Neural cell (in vitro differentiated cells): Measurements from ENCODE around the gene CCDC149. TPM values are rescaled to one million over a fixed set of nuclear protein-coding genes. Genes with fewer than 3 reads are reported as not detected.

ENCODE experiments used
- H2AFZ ChIP-seq: fragments of 200-600, 300-800 bp; sonication (generic), shearing (Covaris generic); 2 replicates; pipeline ENCODE4 v1.6.0; 2014; ENCODE audit warnings: low read depth, mild to moderate bottlenecking, antibody characterized with exemption, low read length, moderate library complexity
- H3F3A ChIP-seq: fragments of 200-600 bp; shearing (Covaris generic); 2 replicates; pipeline ENCODE4 v1.6.1; 2016; ENCODE audit warnings: mild to moderate bottlenecking, moderate library complexity, mixed read lengths, antibody characterized with exemption, low read length; ENCODE audit not compliant: insufficient read depth, poor library complexity, severe bottlenecking
- H3K27ac ChIP-seq: fragments of 200-600, 300-800 bp; sonication (generic), shearing (Covaris generic); 2 replicates; pipeline ENCODE4 v1.5.1; 2014; ENCODE audit warnings: mild to moderate bottlenecking, low read length, moderate library complexity
- H3K27me3 ChIP-seq: fragments of 300-800, 200-600 bp; sonication (generic), shearing (Covaris generic); 2 replicates; pipeline ENCODE4 v1.6.0; 2014; ENCODE audit warnings: mild to moderate bottlenecking, low read depth, low read length, moderate library complexity; ENCODE audit not compliant: insufficient read depth
- H3K36me3 ChIP-seq: fragments of 300-800, 200-600 bp; sonication (generic), shearing (Covaris generic); 2 replicates; pipeline ENCODE4 v1.5.1; 2014; ENCODE audit warnings: mild to moderate bottlenecking, antibody characterized with exemption, low read length, moderate library complexity; ENCODE audit not compliant: insufficient read depth
- H3K4me2 ChIP-seq: fragments of 300-800, 200-600 bp; sonication (generic), shearing (Covaris generic); 2 replicates; pipeline ENCODE4 v1.6.0; 2014; ENCODE audit warnings: mild to moderate bottlenecking, low read length
- H3K4me3 ChIP-seq: fragments of 300-800, 200-600 bp; sonication (generic), shearing (Covaris generic); 2 replicates; pipeline ENCODE4 v1.5.1; 2014; ENCODE audit warnings: mild to moderate bottlenecking, low read length, moderate library complexity
- H3K79me2 ChIP-seq: fragments of 200-600 bp; shearing (Covaris generic); replicated peaks from 2 replicates; pipeline ENCODE4 v1.6.0; 2014; ENCODE audit warnings: mild to moderate bottlenecking, low read length, moderate library complexity; ENCODE audit not compliant: insufficient read depth
- H3K9ac ChIP-seq: fragments of 300-800, 200-600 bp; sonication (generic), shearing (Covaris generic); 2 replicates; pipeline ENCODE4 v1.6.1; 2016; ENCODE audit warnings: mild to moderate bottlenecking, low read length, mixed read lengths
- H3K9me2 ChIP-seq: fragments of 200-600 bp; shearing (Covaris generic); 2 replicates; pipeline ENCODE4 v1.6.1; 2016; ENCODE audit warnings: mild to moderate bottlenecking, low read length, mixed read lengths; ENCODE audit not compliant: insufficient read depth
- H3K9me3 ChIP-seq: fragments of 200-600, 300-800 bp; sonication (generic), shearing (Covaris generic); 2 replicates; pipeline ENCODE4 v1.6.1; 2016; ENCODE audit warnings: mild to moderate bottlenecking, mixed run types, low read length, moderate library complexity, mixed read lengths
- H4K20me1 ChIP-seq: fragments of 200-600 bp; shearing (Covaris generic); 2 replicates; pipeline ENCODE4 v1.6.1; 2016; ENCODE audit warnings: mild to moderate bottlenecking, mixed run types; ENCODE audit not compliant: insufficient read depth
- CTCF ChIP-seq: fragments of 450-650 bp; IDR thresholded peaks from 2 replicates; pipeline ENCODE4 v1.5.1; 2014; ENCODE audit warnings: antibody characterized with exemption, mild to moderate bottlenecking, moderate library complexity; ENCODE audit not compliant: poor library complexity, severe bottlenecking
- EP300 ChIP-seq: fragments of 450-650 bp; conservative IDR thresholded peaks from 2 replicates; pipeline ENCODE4 v1.6.1; 2014; ENCODE audit warnings: antibody characterized with exemption, mild to moderate bottlenecking, moderate library complexity; ENCODE audit not compliant: poor library complexity, severe bottlenecking
- EZH2 ChIP-seq: fragments of 200-600, 300-800 bp; shearing (Covaris generic), sonication (generic); IDR thresholded peaks from 2 replicates; pipeline ENCODE4 v1.6.1; 2014; ENCODE audit warnings: antibody characterized with exemption, low read length, borderline replicate concordance, mild to moderate bottlenecking; ENCODE audit not compliant: insufficient read depth, poor library complexity, severe bottlenecking
- MXI1 ChIP-seq: fragments of 450-650 bp; conservative IDR thresholded peaks from 2 replicates; pipeline ENCODE4 v1.6.1; 2014; ENCODE audit warnings: antibody characterized with exemption, mild to moderate bottlenecking; ENCODE audit not compliant: poor library complexity, severe bottlenecking
- POLR2AphosphoS5 ChIP-seq: IDR thresholded peaks from 2 replicates; pipeline ENCODE4 v1.6.1; 2012
- RAD21 ChIP-seq: fragments of 450-650 bp; conservative IDR thresholded peaks from 2 replicates; pipeline ENCODE4 v1.6.1; 2014; ENCODE audit warnings: antibody characterized with exemption, mild to moderate bottlenecking, moderate library complexity
- REST ChIP-seq: IDR thresholded peaks from 2 replicates; pipeline ENCODE4 v1.6.1; 2012; ENCODE audit warnings: borderline replicate concordance
- SMC3 ChIP-seq: fragments of 450-650 bp; conservative IDR thresholded peaks from 2 replicates; pipeline ENCODE4 v1.6.1; 2014; ENCODE audit warnings: antibody characterized with exemption, mild to moderate bottlenecking, moderate library complexity; ENCODE audit not compliant: poor library complexity
- TAF1 ChIP-seq: IDR thresholded peaks from 2 replicates; pipeline ENCODE4 v1.6.1; 2012; ENCODE audit warnings: low read depth
- polyA plus RNA-seq: library from polyadenylated mRNA; depleted of rRNA; stranded (reverse); fragments of >200 nt; gene quantifications from 2 replicates; pipeline ENCODE4 v1.2.3, GENCODE V29; 2014

The CCDC149 gene
- polyA plus RNA-seq, 1 donor from 2014 or later = 6.6 TPM

GRCh38 chr4:24810871-24811631 is 101.8 kb downstream of the CCDC149 start:
- Histone ChIP-seq H3K9me2 (no peaks in the 10 kb centered on the region), H2AFZ (no peak overlapping the region), H3K36me3 (no peaks in the 10 kb centered on the region), H3F3A (no peaks in the 10 kb centered on the region), H3K79me2 (no peaks in the 10 kb centered on the region), H3K4me2 (no peak overlapping the region), H3K9me3 (no peaks in the 10 kb centered on the region), H3K4me3 (no peak overlapping the region), H4K20me1 (no peaks in the 10 kb centered on the region), H3K27ac (no peak overlapping the region), H3K9ac (no peak overlapping the region), H3K27me3 (no peaks in the 10 kb centered on the region)
- no peak for TF ChIP-seq EZH2
- TF ChIP-seq TAF1 = no peak
- TF ChIP-seq MXI1 = no peak
- TF ChIP-seq SMC3 = no peak
- no peak for TF ChIP-seq RAD21
- TF ChIP-seq EP300 = no peak
- no peak for TF ChIP-seq POLR2AphosphoS5
- TF ChIP-seq REST = no peak
- TF ChIP-seq CTCF = no peak

- no peak overlapping the region for H3K27ac ChIP-seq
- H3K36me3 ChIP-seq = no peaks in the 10 kb centered on the region
- no peak overlapping the region for H3K9ac ChIP-seq
- no peaks in the 10 kb centered on the region for H3K9me2 ChIP-seq
- H3K4me3 ChIP-seq = no peak overlapping the region
- no peak overlapping the region for H2AFZ ChIP-seq
- H3K4me2 ChIP-seq = no peak overlapping the region
- no peaks in the 10 kb centered on the region for H4K20me1 ChIP-seq
- H3F3A ChIP-seq = no peaks in the 10 kb centered on the region
- no peaks in the 10 kb centered on the region for H3K79me2 ChIP-seq
- H3K9me3 ChIP-seq = no peaks in the 10 kb centered on the region
- H3K27me3 ChIP-seq = no peaks in the 10 kb centered on the region
- no peak for TF ChIP-seq REST
Observed at GRCh38 chr4:24809815-24810405, 102.9 kb downstream of the CCDC149 start.
